GM12873 (cell line): ENCODE data around the gene CNFN.
A peak's percentile ranks its signal among the peaks of the same experiment; 100 is the strongest.

Experiments used
- TF ChIP-seq, protein P1 (sequence below): IDR thresholded peaks from 2 replicates; pipeline ENCODE4 v1.5.1; 2012; ENCODE audit warnings: low read depth, mild to moderate bottlenecking, moderate library complexity, low read length, control low read depth; ENCODE audit not compliant: insufficient read depth; ENCODE audit errors: missing control alignments

Gene CNFN

DNA sequence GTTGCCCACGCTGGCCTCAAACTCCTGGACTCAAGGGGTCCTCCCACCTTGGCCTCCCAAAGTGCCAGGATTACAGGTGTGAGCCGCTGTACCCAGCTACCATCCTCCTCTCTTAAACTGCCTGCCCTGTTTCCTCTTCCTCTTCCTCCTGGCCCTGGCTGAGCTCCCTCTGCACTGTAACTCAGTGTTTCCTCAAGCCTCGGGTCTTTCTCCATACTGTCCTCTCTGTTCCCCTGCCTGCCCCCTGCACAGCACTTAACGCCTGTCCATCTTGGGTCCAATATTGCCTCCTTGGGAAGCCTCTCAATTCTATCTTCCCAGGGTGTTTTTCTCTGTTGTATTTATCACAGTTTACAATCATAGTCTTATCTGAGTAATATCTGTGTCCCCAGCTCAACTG is 31.0 kb upstream of the CNFN start:
- TF ChIP-seq, protein P1, sequence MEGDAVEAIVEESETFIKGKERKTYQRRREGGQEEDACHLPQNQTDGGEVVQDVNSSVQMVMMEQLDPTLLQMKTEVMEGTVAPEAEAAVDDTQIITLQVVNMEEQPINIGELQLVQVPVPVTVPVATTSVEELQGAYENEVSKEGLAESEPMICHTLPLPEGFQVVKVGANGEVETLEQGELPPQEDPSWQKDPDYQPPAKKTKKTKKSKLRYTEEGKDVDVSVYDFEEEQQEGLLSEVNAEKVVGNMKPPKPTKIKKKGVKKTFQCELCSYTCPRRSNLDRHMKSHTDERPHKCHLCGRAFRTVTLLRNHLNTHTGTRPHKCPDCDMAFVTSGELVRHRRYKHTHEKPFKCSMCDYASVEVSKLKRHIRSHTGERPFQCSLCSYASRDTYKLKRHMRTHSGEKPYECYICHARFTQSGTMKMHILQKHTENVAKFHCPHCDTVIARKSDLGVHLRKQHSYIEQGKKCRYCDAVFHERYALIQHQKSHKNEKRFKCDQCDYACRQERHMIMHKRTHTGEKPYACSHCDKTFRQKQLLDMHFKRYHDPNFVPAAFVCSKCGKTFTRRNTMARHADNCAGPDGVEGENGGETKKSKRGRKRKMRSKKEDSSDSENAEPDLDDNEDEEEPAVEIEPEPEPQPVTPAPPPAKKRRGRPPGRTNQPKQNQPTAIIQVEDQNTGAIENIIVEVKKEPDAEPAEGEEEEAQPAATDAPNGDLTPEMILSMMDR: no peak

DNA sequence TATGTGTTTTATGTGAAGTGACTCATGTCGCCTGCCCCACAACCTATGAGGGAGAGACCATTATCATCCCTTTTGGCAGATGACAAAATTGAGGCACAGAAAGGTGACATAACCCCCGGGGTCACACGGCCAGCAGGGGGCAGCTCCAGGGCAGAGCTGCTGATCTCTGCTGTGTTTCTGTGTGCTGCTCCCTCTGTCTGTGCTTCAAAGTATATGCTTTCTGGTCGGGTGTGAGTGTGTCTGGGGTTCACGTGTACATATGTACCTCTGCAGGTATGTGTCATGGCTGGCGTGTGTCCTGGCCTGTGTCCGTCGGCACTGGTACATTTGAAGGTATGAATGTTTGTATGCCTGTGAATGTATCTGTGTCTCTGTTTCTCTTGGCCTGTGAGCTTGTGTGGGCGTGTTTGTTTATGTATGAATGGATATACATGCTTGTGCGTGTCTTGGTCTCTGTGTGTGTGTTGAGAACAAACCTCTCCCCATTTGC is 30.0 kb upstream of the CNFN start:
- TF ChIP-seq, protein P1: peak; percentile 98

DNA sequence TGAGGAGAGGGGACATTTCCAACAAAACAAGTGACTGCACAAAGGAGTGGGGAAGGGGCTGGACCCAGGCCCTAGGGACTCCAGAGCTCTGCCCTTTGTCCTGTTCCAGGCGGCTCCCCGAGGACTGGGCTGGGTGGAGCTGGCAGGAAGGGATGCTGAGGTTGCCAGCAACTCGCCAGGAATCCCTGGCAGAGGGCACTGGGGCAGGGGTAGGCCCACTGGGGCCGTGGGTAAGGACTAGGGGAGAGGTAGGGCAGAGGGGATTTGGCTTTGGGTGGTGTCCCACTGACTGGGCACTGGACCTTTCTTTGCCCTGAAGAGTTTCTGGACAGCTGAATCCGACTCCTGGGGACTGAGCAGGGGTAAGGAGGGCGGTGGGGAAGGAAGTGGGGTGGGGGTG is 29.2 kb upstream of the CNFN start:
- TF ChIP-seq, protein P1: no peak

DNA sequence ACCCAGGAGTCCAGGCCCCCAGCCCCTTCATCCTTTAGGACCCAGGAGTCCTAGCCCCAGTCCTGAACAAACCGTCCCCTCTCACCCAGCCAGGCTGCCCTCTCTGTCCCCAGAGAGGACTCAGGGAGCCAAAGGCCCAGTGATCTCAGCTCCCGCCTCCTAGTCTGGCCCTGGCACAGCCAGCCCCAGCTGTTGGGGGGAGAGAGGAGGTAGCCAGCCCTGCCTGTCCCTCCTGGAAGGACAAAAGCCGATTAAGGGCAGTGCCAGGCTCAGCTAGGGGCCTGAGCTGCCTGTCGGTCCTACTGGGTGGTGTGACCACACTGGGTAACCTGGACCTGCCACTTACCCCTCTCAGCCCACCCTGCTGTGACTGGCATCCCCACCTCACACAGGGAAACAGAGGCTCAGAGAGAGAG is 22.6 kb upstream of the CNFN start:
- TF ChIP-seq, protein P1: no peak

DNA sequence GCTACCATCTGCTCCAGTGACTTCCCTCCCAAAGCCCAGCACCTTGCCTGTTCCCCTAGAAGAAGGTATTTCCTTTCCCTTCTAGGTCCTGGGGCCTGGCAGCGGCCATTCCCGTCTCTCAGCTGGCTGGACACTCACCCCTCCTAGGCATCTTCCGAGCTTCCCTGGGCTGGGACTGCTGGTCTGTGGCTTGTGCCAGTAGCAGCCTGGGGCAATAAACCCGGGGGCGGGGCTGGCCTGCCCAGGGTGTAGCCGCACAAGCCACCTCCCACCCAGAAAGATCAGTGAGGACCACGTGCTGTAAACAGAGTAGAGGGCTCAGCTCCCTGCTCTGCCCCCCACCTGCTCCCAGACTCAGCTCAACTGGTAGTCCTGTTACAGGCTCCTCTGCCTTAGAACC is 22.1 kb upstream of the CNFN start:
- TF ChIP-seq, protein P1: no peak

DNA sequence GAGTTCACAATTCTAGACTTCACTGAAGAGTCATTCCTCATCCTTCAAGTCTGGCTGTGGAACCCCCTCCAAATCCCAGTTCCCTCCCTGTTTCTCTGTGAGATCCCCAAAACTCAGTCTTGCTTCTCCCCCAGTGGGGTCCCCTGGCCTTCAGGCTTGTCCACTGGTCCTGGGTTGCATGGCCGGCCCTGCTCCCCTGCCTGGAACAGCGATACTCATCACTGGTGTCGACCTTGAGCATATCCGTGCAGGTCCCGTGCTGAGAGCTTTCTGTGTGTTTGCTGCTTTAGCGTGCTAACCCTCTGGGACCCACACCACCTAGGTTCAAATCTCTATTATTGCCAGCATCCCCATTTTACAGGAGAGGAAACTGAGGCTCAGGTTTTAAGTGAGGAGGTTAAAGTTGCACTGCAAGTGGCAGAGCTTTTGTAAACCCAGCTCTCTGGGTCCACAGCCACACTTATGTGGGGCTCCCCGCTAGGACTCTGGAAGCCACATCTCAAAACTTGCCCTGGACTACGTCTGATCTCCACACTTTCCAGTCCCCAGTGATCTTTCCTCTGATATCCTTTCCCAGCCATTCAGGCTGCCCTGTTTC is 21.6 kb upstream of the CNFN start:
- TF ChIP-seq, protein P1: no peak

DNA sequence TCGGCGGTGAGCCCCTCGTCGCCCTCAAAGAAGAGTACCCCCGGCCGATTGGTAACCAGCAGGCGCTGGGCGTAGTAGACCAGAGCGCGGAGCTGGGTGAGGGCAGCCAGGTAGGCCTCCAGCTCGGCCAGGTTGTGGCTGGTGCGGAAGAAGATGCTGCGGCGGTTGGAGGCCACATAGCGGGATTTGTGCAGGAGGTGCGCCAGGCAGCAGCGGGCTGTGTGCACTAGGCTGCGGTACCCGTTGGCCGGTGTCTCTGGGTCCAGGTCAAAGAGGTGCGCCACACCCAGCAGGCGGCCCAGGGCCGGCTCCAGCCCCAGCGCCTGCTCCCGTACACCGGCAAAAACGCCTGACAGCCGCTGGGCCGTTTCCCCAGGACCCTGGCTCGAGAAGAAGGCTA is 20.3 kb upstream of the CNFN start:
- TF ChIP-seq, protein P1: no peak
